Muscle of back (tissue), 11 donors: Measurements from ENCODE around the gene MFRP. TPM values are rescaled to one million over a fixed set of nuclear protein-coding genes. Genes with fewer than 3 reads are reported as not detected.

Experiments
- DNase-seq, 3 donors: peaks; one replicate each; pipeline versions ENCODE4 v3.0.0 to v3.0.0-alpha.2; 2013
- polyA plus RNA-seq, 10 donors: library from polyadenylated mRNA; unstranded; fragments of 120-200 nt; gene quantifications; one replicate each; pipeline ENCODE4 v1.2.1, GENCODE V29; 2013; ENCODE audit not compliant: insufficient read length in 10 of 10

The MFRP gene
- polyA plus RNA-seq, 10 donors, result 0.07 TPM; not detected in 9

DNA sequence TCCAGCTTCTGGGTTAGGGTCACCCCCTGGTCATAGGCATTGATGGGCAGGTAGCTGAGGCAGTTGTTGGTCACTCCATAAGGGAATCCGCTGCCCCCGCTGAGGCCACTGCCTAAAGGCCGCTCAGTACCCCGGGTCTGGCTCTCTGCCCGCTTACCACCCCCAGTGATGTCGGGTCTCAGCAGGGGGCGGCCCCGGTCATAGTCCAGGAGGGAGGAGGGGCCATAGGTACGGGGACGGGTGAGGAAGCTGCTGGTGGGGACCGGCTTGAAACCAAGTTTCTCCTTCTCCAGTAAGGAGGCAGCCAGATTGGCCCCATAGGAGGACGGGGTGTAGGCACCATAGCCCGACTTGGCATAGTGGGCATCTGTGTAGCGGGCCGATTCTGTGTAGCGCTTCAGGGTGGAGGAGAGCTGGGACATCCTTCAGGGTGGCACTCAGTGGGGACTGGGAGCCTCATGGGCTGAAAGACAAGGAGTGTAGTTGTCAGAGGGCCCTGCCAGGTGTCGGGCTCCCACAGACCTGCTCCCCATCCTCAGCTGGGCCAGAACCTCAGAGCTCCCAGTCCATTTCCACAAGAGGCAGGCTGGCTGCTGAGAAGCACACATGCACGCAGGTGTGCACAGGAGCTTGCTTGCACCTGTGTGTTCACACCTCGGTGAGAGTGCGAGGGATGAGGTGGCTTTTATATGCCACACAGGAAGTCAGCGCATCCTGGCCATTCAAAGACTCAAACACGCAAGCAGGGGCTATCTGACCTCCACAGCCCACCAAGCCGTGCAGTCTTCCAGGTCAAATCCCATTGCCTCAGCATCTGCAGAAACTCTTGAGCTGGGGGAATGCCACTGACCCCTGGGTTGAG, 26.8 kb upstream of the MFRP start:
- DNase-seq, result no peak

DNA sequence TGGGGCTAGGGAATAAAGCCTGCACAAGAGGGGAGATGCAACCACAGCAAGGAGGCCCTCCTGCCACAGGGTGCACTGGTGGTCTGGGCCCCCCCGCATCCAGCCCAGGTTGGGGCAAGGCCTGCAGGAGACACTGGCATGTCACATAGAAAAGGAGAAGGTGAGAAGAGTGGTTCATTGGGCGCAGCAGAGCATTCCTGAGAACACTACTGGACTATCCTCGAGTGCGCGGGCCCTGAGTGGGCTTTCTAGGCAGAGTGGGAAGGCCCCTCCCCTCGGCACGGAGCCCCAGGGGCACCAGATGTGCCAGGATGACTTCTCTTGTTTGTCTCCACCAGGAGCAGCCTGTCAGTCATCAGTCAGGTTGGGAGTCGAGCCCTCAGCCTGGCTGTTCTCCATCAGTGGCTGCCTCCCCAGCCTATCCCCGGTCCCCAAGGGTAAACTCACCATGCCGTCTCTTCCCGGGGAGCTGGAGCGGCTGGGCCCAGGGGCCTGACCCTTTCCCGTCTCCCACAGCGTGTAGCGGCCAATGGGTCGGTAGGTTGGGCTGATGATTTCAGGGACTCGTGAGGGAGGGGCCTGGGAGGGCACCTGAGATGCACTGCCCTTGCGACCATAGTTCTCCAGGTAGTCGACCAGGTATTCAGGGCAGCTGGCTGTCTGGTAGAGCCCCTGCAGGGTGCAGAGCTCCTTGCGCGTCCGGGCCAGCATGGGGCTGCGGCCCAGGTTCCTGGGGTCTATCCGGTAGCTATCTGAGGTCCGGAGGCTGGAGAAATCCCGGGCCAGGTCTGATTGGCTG, 26.0 kb upstream of the MFRP start:
- DNase-seq, result no peak

DNA sequence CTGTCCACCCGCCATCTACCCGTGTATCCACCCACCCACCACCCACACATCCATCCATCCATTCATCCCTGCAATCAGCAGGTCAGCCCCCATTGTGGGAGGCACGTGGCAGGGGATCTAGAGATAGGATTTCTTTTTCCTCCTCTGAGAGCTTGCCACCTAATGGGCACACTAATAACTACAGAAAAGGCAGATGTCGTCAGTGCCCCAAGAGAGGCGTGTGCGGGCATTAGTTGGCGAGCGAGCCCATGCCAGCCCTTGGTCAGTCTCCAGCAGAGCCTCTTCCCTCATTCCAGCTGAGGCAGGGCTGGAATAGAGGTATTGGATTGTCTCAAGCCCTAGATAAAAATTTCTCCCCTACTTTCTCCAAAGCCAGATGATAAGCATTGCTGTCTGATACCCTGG, 25.3 kb upstream of the MFRP start:
- peak in 1 of 3 donors; percentile 66 for DNase-seq

DNA sequence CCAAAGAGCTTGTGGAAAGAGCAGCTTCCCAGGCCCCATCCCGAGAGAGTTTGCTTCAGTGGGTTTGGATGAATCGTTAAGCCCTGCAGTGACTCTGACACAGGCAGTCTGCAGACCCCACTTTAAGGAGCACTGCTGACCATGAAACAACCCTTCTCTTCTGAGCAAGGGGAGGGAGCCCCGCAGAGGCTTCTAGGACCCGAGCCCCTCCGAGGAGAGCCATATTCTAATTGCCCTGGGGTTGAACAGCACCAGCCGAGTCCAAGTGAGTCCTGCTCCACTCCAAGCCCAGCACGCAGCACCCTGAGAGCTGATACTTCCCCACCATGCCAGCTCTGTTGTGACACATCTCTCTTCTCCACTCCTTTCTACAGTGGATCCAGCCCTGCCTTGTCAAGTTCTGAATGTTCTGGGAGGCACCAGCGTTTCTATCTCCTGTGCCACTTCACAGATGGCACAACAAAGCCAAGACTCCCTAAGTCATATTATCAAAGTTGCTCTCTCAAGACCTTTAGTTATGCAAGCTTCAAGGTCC, 24.6 kb upstream of the MFRP start:
- DNase-seq, result no peak

DNA sequence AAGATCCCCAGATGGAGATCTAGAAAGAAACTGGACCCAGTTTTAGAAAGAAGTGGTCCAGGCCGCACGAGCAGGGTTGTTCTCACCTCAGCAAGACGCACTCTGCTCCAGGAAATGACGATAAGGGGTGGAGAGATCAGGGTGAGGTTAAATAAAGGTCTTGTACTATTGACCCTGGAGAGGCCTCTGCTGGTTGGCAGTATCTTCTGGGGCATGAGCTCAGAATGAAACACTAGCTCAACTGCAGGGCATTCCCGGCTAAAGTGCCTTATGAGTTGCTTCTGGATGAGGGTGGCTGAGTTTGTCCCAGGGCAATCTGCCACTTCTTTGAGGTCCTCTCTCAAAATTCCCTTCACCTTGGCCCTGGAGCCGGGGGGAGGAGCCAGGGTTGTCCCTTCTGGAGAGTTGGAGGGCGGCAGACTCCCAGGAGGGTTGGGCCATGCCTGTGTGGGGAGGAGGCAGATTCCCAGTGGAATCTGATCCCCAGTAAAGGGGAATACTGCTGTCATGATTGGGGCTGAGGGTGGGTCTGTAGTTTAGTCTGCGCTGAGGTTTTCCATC, 24.1 kb upstream of the MFRP start:
- peak in 1 of 3 donors; percentile 29 for DNase-seq

DNA sequence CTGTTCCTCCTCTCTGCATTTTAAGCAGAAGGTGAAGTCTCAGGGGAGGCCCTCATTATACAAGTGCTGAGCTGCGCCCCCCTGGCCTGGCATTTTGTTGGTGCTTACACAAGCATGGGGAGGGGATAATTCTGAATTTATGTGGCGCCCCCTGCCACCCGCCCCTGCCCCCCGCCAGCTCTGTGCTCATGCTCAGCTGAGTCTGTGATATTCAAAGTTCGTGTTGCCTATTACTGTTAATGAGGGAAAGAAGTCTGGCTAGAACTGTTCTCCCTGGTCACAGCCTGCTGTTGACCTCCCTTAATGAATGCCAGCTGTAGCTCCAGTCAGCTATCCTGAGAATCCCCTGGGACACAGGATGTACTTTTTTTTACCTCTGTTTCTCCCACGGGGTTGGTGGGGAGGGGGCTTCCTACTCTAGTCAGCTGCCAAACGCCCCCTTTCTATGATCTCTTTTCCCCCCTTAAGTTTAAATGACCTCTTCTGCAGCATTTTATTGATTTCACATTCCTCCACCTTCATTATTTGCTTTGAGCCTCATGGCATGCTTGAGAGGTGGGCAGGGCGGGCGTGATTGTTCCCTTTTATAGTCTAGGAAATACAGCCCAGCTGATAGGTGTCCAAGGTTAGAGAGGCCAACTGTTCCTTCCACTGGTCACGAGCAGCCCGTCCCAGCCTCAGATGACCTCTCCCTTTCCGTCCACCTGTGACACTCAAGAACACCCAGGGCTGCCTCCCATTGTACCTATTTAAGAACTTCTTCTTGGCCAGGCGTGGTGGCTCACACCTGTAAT, 22.8 kb upstream of the MFRP start:
- no peak for DNase-seq

DNA sequence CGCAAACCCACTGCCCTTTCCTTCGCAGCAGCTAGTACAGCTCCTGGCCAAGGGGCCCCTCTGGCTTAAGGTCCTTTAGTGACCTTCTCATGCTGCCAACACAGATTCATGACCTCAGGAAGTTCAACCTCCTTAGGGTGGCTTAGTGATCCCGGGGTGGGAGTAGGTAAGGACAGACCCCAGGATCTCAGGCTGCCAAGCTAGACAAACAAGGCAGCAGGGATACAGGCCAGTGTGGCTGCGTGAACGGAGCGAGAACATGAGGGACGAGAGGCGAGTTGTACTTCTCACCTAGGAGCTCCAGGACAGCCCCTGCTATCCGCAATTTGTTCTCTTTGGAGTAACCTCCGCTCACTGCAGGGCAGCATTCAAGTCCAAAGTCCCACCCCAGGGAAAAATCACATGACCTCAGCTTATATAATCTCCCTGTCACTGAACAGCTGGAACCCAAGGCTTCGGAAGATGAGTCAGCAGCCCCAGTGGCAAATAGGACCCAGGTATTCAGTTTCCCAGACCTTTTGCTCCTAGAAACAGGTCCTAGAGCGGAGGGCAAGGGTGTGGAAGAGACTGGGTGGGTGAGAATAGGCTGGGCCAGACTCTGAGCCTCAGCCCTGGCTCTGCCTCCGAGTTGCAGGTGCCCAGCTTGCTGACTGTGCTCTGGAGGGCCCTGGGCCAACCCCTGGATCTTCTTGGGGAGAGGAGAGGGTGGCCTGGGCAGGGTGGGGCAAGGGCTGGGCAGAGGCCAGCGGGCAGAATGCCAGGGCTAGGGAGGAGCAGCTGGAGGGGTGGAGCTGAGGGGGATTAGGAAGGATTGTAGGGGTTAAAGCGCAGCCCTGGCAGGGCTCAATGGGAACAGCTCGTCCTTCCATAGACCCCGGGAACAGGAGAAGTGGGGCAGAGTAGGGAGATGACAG, 21.9 kb upstream of the MFRP start:
- DNase-seq, result peak; percentile 73 to 83 (median 77)

DNA sequence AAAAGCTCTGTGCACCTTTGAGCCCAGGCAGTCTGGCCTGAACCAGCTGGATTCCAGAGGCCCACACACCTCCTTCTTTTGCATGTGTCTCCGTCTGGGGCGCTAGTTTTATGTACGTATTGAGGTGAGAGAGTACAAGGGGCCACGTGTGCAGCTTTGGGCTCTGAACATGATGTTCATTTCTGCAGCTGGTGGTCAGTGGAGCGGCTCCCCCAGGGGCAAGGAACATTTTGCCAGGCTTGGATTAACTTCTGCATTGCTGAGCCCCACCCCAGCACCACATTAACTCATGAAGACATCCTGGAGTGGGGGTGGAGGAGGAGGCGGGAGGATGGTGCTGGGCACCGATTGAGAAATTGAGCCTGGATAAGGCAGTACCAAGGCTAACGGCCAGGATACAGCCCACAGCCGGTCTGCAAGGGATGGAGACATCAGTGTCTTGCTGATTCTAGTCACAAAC, 21.2 kb upstream of the MFRP start:
- peak in 1 of 3 donors; percentile 41 for DNase-seq

DNA sequence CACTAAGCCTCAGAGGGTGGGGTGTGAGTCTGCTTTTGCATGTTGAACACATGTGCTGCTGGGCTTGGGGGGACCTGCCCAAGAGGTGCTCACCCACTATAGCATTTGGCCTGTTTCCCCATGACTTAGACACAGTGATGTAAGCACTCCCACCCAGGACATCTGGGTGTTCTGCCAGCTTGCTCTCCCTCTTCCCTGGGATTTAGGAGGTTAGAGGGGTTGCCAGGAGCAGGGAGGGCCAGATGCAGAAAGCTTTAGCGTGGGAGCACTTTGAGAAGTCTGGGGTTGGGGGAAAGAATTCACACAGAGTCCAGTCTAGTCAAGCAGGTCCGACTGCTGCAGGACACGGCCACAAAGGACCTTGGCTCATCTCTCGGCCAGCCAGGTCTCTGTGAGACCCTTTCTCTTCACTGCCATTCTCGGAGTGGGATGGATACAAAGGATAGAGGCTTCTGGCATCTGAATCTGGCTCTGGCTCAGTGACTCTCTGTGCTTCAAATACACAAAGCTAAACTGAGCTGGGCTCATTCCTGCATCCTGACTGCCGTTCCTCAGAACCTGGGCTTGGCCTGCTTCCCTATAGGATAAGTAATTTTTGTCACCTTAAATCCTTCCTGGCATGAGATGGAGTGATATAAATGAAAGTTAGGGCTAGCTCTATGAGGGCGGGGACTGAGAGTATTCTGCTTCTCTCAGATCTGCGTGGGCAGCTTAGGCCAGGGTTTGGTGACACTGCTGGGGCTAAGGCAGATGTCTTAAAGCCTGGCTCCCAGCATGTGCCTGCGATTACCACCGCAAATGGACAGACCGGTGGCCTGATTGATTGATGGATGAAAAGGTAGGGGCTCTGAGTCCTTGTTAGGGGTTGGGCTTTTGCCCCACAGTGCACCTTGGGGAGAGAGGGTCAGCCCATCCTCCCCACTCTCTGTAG, 20.4 kb upstream of the MFRP start:
- peak in 1 of 3 donors; percentile 36 for DNase-seq

DNA sequence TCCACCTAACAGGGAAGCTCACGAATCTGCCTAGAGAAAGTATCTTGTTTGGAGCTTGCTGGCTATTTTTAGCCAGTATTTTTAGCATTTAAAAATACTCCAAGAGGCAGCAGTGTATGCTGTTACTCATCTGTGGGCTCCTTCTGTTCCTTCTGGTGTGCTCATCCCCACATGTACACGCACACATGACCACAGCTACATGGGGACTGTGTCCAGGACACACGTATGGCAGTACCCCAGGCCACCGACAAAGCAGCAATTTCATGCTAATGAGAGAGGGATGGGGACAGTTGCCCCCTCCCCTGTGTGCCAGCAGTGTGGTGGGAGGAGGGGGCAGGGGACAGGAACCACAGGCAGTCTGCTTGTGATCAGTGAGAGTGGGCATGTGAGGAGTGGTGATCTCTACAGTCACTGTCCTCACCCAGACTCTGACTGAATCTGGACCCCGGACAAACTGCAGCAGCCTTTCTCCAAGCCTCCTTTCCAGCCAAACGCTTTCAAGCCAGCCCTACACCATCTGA, 18.6 kb upstream of the MFRP start:
- peak in 1 of 3 donors; percentile 29 for DNase-seq

DNA sequence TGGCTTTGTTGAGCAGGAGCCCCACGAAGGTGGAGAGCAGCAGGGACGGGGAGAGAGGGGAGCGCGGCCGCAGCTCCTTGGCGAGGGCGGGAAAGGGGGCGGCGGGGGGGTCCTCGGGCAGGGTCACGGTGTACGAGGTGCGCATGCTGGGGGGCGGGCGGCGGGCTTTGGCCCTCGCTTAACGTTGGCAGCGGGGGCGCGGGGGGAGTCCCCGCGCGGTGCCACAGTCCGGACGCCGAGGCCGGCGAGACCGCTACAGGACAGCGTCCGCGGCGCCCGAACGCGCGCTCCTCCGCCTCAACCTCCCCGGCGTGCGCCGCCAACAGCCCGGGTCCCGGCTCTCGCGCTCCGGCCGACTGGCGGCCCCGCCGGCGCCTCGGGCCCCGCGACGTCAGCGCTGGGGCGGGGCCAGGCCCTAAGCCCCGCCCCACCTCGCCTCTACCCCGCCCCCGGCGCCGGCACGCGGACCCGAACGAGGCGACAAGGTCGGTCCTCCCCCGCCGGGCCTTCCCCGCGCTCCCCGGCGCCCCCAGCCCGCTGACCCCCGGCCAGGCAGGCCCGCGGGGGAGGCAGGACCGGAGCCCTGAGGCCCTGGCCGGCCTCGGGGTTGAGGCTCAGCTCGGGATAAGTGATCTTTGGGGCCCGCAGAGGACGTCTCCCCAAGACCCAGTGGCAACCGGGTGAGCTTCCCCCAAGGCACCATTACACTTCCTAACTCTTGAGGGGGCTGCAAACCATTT, 17.5 kb upstream of the MFRP start:
- peak; percentile 56 to 74 (median 73) for DNase-seq

DNA sequence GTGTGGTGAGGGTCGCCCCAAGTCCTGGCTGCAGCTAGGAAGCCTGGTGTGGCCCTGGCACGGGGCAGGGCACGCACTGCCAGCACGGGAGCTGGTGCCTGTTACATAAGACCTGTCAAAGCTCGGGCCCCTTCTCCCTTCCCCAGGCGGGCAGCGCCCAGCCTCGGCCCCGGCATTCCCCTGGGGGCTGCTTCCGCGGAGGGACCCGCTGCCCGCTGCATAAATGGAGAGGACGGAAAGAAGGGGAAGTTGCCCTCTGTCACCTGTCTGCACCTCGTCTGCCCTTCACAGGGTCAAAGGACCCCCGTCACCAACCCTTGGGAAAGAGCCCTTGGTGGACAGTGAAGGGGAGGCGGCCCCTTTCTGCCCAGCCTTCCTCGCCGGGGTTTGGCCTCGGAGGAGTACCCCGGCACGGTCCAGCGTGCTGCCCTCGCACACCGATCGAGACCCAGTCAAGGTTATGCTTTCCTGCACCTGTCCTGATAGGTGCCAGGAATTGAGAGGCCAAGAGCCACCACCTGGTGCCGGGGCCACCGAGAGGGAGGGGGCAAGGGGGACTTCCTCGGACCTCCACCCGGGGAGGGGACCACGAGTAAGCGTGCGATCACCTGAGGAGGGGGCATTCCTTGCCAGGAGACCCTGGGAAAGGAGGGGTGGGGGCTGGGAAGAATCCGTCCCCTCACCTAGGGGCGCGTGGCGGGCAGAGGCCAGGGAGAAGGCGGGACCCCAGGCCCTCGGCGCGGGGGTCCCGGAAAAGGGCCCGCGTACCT, 16.8 kb upstream of the MFRP start:
- DNase-seq, result no peak

DNA sequence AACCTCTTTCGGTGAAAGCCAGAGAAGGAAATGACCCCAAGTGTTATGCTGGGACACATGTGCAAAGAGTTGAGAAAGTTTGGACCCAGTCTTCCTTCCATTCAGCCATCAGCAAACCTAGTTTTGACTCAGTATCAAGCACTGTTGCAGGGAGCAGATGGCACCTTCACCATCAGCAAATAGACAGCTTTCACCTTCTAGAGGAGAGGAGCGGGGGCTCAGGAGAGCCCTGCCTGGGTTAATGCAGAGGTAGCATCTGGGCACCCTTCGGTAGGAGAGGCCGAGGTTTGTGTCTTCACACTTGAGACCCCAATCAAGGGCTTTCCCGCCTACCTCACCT, 16.2 kb upstream of the MFRP start:
- DNase-seq, result no peak

DNA sequence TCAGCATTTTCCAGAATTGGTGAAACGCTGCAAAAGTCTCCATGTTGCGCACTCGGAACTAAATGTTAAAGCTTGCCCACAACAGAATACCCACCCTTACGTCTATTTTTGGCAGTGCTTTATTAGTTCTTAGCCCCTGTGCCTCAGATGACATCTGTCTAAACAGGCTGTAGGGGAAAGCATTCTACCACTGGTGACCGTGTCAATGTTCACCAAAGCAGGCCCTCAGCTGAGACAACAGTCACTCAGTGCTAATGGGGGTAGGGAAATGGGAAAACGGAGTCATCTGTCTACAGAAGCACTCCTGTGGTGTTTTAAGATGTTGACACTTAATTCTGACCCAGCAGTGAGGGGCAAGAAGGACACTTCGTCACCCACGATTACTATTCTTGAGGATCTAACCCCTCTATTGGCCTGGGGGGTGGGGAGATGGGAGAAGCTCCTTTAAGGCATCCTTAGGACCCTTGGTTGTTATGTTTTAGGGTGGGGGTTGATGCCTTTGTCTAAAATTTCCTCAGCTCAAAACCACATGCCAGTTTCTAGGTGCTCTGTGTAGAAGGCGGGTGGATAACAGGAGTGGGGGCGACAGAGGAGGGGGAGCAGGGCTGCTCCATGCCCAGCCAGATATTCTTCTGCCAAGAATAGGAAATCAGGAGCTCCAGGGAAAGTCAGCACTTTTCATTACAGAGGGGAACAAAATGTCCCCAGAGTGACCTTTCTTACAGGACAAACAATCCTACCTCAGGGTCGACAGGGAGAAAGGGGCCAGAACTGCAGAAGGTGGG, 15.6 kb upstream of the MFRP start:
- DNase-seq, result no peak

DNA sequence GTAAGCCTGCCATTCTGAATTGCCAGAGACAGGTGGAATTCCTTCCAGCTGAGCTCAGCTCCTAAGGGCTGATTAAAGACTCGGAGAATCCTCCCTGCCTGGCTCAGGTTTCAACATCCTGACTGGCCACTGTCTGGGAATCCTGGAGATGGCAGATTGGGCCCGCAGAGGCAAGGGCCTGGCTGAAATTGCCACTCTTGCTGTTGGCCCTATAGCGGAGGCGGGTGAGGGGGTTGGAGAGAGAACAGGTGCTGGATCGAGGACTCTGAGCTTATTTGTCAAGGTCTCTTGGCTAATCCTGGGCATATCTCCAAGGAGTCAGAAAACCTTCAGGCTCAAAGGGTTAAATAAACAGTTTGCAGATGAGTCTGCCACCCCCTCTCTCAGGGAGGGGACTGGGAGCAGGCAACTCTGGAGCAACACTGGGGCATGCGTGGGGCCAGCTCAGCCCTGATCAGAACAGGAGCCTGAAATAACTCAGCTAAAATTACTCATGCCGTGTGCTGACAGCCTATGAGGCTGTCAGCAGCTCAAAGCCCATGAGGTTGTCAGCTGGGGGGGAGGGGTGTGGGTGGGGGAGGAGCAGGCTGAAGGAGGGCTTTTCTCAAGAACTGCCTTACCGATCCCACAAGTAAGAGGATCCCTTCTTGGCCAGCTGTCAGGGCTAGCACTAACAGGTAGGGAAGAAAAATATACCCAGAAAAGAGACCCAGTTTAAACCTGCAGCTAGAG, 14.7 kb upstream of the MFRP start:
- DNase-seq, result peak in 2 of 3 donors; percentile 60 to 83
